ENCODE measurements around the gene OR5AC2.

- no peak for TF ChIP-seq CTCF (IDR thresholded peaks at IDR 0.05)
- TF ChIP-seq POLR2A (IDR thresholded peaks at IDR 0.05), result no peak
Measured at GRCh38 chr3:98068824-98069223, 18.1 kb upstream of the OR5AC2 start.
